Measurements from ENCODE around the gene RHOV.

The RHOV gene

GRCh38 chr15:40872791-40873693 is 992 bp downstream of the RHOV start:
- Histone ChIP-seq H3F3A (ENCODE audit: control insufficient read depth, insufficient read depth) (no peaks in the 10 kb centered on the region), H3K9me3 (ENCODE audit: control insufficient read depth, insufficient read depth, low read length) (no peaks in the 10 kb centered on the region), H3K4me3 (ENCODE audit: low read length) (peak overlapping the region; percentile 90), H4K20me1 (ENCODE audit: control insufficient read depth, insufficient read depth, low read depth, low read length) (no peaks in the 10 kb centered on the region), H3K27ac (ENCODE audit: low read depth, low read length) (no peak overlapping the region), H3K4me1 (ENCODE audit: control insufficient read depth, low read length) (peaks cover 22% of the 10 kb centered on the region), H3K27me3 (ENCODE audit: control insufficient read depth, low read length) (no peaks in the 10 kb centered on the region), H3K36me3 (ENCODE audit: control insufficient read depth, low read length) (no peaks in the 10 kb centered on the region), H3K9me2 (replicated peaks; ENCODE audit: control insufficient read depth, low read length) (no peaks in the 10 kb centered on the region), H3K4me2 (ENCODE audit: low read length) (peak overlapping the region; percentile 100), H3K79me2 (ENCODE audit: control insufficient read depth, low read length) (no peaks in the 10 kb centered on the region)
- TF ChIP-seq CTCF (IDR thresholded peaks at IDR 0.05; ENCODE audit: low read depth, low read length, poor library complexity, severe bottlenecking) (no peak), EZH2phosphoT487 (IDR thresholded peaks at IDR 0.05; ENCODE audit: borderline replicate concordance, low read length) (no peak)

GRCh38 chr15:40871749-40872617 is 2.1 kb downstream of the RHOV start:
- no peaks in the 10 kb centered on the region for H4K20me1 ChIP-seq (ENCODE audit: control insufficient read depth, insufficient read depth, low read depth, low read length)
- H3K9me2 ChIP-seq (replicated peaks; ENCODE audit: control insufficient read depth, low read length), result no peaks in the 10 kb centered on the region
- H3F3A ChIP-seq (ENCODE audit: control insufficient read depth, insufficient read depth), result no peaks in the 10 kb centered on the region
- no peaks in the 10 kb centered on the region for H3K79me2 ChIP-seq (ENCODE audit: control insufficient read depth, low read length)
- no peaks in the 10 kb centered on the region for H3K27me3 ChIP-seq (ENCODE audit: control insufficient read depth, low read length)
- TF ChIP-seq EZH2phosphoT487 (IDR thresholded peaks at IDR 0.05; ENCODE audit: borderline replicate concordance, low read length), result no peak
- TF ChIP-seq CTCF (IDR thresholded peaks at IDR 0.05; ENCODE audit: low read depth, low read length, poor library complexity, severe bottlenecking), result no peak
- H3K9me3 ChIP-seq (ENCODE audit: control insufficient read depth, insufficient read depth, low read length), result no peaks in the 10 kb centered on the region
- no peak overlapping the region for H3K4me2 ChIP-seq (ENCODE audit: low read length)
- no peak overlapping the region for H3K4me3 ChIP-seq (ENCODE audit: low read length)
- no peaks in the 10 kb centered on the region for H3K36me3 ChIP-seq (ENCODE audit: control insufficient read depth, low read length)
- H3K4me1 ChIP-seq (ENCODE audit: control insufficient read depth, low read length), result peaks cover 22% of the 10 kb centered on the region
- no peak overlapping the region for H3K27ac ChIP-seq (ENCODE audit: low read depth, low read length)

GRCh38 chr15:40870716-40871115 is 3.3 kb downstream of the RHOV start:
- Histone ChIP-seq H3K4me3 (ENCODE audit: low read length) (no peak overlapping the region), H3K27ac (ENCODE audit: low read depth, low read length) (no peak overlapping the region), H3F3A (ENCODE audit: control insufficient read depth, insufficient read depth) (no peaks in the 10 kb centered on the region), H3K79me2 (ENCODE audit: control insufficient read depth, low read length) (no peaks in the 10 kb centered on the region), H3K27me3 (ENCODE audit: control insufficient read depth, low read length) (no peaks in the 10 kb centered on the region), H3K4me2 (ENCODE audit: low read length) (no peak overlapping the region), H3K9me3 (ENCODE audit: control insufficient read depth, insufficient read depth, low read length) (no peaks in the 10 kb centered on the region), H3K36me3 (ENCODE audit: control insufficient read depth, low read length) (no peaks in the 10 kb centered on the region), H3K9me2 (replicated peaks; ENCODE audit: control insufficient read depth, low read length) (no peaks in the 10 kb centered on the region), H3K4me1 (ENCODE audit: control insufficient read depth, low read length) (peaks cover 22% of the 10 kb centered on the region), H4K20me1 (ENCODE audit: control insufficient read depth, insufficient read depth, low read depth, low read length) (no peaks in the 10 kb centered on the region)
- TF ChIP-seq EZH2phosphoT487 (IDR thresholded peaks at IDR 0.05; ENCODE audit: borderline replicate concordance, low read length) (no peak), CTCF (IDR thresholded peaks at IDR 0.05; ENCODE audit: low read depth, low read length, poor library complexity, severe bottlenecking) (no peak)
